CMK (cell line): ENCODE results near the gene LRRC23.
A peak's percentile ranks its signal among the peaks of the same experiment; 100 is the strongest.
"Not testable (repeated sequence)": the region's sequence is repeated elsewhere in the genome, so short reads cannot be mapped to it uniquely, and the experiment has no call there.

Source experiments
- DNase-seq: peaks from one replicate; pipeline ENCODE4 v3.0.0-alpha.2; 2010; ENCODE audit warnings: low read depth

The LRRC23 gene, protein sequence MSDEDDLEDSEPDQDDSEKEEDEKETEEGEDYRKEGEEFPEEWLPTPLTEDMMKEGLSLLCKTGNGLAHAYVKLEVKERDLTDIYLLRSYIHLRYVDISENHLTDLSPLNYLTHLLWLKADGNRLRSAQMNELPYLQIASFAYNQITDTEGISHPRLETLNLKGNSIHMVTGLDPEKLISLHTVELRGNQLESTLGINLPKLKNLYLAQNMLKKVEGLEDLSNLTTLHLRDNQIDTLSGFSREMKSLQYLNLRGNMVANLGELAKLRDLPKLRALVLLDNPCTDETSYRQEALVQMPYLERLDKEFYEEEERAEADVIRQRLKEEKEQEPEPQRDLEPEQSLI

DNA sequence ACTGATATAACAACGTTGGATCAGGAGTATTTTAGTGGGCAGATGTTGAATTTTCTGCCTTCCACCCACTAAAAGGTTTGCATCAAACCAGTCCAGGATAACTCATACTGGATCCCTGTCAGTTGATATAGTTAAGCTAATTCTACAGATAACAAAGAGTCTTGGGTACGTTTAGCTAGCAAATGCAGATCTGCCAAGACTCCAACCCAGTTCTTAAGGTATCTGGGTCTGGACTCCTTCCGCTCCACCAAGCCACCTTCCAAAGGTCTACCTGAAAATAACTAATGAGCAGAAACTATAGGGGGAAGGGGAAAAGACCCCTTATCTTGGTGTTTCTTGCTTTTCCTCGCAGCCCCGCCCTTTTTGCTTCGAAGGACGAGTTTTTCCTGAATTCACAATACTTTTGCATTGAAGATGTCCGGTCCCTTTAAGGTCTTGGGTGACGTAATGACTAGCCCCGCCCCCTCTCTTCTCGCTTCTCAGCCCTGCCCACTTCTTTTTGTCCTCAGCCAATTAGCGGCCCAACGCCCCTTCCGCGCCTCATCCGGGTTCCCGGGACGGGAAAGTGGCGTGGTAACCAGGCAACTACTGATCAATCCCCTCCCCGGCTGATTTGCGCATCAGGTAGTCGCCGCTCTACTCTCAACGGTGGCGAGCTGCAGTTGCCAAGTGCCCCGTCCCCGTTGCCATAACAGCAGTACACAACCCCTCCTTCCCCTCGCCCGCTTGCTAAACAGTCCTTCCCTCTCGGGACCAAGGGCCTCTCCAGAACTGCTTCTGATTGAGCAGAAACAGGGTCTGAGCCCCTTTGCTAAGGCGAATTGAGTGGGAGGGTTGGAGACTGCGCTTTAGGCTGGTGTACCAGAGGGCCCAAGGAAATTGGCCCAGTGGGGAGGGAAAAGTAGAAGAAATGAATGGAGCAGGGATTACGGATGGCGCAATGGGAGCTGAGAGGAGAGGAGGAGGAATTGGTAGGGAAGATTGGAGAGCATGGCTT is at the start of gene LRRC23:
Gene LRRC23, plus strand, starts transcription at position 543 of the 997 bp plus-strand sequence. CDS start 812 bp downstream, outside the sequence.
- peak; percentile 86 for DNase-seq

DNA sequence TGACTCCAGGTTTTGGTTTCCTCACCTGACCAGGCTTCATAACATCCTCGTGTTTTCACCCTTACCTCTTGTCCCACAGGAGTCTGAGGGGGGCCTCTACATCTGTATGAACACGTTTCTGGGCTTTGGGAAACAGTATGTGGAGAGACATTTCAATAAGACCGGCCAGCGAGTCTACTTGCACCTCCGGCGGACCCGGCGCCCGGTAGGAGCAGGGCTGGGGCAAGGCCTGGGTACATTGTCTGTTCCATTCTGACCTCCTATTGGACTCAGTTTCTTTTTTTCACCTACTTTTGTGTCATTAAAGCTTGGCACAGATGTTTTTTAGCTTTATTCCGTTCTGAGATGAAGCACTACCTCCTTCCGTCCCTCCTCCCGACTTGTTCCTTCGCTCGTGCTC is 49.3 kb upstream of the LRRC23 start:
- no peak for DNase-seq

DNA sequence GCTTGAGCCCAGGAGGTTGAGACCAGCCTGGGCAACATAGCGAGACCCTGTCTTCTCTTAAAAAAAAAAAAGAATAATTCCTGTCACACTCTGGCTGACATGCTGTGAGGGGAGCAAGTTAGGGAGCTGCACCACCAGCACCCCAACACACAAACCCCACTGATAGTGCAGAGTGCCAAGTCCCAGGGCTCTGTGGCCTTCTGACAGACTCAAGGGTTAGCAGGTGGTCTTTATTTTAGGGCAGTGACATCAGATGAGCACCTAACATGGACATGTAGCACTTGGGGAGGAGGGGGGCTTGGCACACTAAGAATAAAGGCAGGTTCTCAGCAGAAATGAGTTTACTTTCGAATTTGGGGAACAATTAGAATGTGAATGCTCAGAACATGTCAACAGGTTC is 45.8 kb upstream of the LRRC23 start:
- no peak for DNase-seq

DNA sequence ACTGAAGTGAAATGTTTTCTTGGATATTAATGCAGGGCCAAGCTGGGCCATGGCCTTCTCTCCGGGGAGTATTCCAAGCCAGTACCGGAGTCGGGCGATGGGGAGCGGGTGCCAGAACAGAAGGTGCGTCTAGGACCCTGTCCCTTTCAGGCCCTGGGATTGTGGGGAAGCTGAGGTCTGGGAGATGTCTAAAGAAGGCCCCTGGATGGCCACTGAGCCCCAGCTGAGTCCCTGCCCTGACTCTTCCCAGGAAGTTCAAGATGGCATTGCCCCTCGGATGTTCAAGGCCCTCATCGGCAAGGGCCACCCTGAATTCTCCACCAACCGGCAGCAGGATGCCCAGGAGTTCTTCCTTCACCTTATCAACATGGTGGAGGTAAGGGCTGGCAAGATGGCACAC is 44.5 kb upstream of the LRRC23 start:
- no peak for DNase-seq

DNA sequence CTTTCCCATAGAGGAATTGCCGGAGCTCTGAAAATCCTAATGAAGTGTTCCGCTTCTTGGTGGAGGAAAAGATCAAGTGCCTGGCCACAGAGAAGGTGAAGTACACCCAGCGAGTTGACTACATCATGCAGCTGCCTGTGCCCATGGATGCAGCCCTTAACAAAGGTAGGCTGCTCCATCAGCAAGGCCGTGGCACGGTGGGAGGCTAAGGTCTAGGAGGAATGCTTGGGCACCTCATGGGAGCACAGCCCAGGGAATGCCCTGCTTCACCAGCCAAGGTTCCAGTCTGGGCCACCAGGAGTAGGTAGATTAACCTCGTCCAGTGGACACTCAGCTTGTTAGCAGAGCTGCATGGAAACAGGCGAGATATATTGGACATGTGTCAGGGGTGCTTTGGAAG is 43.7 kb upstream of the LRRC23 start:
- DNase-seq: no peak

DNA sequence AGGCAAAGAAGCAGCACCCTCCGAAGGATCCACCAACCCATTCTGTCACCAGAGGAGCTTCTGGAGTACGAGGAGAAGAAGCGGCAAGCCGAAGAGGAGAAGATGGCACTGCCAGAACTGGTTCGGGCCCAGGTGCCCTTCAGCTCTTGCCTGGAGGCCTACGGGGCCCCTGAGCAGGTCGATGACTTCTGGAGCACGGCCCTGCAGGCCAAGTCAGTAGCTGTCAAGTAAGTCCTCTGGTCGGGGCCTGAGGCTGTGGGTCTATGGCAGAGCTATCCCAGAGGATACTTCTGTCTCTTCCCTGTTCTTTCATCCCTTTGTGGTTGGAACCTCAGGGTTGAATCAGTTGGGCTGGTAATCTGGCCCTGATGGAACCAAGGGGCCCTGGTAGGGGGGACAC is 43.2 kb upstream of the LRRC23 start:
- no peak for DNase-seq

DNA sequence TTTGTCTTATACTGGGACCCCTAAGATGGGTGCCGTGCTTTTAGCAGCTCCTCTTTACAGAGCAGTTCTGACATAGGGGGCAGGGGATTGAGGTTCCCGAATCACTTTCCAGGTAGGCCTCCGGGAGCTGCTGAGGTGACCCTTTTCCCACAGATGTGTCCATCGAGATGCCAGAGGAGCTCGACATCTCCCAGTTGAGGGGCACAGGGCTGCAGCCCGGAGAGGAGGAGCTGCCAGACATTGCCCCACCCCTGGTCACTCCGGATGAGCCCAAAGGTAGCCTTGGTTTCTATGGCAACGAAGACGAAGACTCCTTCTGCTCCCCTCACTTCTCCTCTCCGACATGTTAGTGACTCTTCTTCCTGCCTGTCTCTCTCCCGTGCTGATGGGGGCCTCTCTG is 41.6 kb upstream of the LRRC23 start:
- no peak for DNase-seq

DNA sequence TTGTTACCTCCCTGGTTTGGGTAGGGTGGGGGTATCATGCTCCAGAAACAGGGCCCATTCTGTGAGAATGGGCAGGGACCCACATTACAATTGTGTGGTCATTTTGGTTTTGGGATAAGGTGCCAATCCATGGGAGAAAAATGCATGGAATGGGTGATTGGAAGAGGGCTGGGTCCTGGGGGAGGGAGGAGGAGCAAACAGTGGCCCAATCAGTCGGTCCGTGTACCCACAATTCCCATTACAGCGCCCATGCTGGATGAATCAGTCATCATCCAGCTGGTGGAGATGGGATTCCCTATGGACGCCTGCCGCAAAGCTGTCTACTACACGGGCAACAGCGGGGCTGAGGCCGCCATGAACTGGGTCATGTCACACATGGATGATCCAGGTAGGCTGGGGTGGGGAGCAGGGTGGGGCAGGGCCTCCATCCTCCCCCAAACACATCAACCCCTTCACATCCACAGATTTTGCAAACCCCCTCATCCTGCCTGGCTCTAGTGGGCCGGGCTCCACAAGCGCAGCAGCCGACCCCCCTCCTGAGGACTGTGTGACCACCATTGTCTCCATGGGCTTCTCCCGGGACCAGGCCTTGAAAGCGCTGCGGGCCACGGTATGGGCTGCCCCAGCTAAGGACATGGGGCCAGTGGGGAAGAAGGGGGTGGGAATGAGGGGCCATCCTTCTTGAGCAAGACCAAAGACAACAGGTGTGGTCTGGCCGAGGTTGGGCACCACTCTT is 40.9 kb upstream of the LRRC23 start:
- no peak for DNase-seq

DNA sequence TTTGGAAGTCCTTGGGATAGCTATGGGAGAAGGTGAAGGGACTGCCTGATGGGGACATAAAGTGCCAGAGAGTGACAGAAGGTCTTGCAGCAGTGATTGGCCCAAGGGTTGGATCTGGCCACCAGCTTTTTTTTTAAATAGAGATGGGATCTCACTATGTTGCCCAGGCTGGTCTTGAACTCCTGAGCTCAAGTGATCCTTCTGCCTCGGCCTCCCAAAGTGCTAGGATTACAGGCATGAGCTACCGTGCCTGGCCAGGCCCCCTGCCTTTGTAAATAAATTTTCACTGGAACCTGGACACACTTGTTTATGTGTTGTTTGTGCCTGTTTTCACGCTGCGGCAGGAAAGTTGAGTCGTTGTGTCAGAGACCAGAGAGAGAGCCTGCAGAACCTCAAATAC is 39.3 kb upstream of the LRRC23 start:
- not testable (repeated sequence) for DNase-seq

DNA sequence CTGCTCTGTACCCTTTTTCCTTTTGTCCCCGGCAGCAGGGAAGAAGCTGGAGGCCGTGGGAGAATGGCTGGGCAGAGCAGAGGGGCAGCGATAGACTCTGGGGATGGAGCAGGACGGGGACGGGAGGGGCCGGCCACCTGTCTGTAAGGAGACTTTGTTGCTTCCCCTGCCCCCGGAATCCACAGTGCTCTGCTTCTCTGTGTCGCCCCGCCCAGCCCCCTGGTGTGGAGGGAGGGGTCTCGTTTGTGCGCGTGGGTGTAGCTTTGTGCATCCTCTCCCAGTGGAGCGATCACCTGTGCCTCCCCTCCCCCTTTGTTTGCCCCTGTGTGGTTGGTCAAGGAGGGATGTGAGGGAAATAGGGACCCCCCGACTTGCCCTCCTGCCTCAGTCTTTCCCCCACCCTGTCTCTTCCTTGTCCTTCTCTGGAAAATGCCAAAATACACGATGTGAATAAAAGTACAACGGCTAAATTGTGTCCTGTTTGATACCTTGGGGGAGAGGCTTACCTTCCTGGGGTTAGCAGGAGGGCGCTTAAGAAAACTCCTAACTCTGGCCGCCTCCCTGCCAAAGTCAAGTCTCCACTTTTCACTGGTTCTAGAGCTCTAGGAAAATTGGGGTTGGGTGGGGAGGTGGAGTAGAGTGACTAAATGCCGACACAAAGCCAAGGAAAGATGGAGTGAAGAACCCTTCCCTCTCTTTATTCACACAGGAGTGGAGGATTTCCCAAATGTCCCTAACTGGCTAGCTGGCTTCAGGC is 38.3 kb upstream of the LRRC23 start:
- no peak for DNase-seq

DNA sequence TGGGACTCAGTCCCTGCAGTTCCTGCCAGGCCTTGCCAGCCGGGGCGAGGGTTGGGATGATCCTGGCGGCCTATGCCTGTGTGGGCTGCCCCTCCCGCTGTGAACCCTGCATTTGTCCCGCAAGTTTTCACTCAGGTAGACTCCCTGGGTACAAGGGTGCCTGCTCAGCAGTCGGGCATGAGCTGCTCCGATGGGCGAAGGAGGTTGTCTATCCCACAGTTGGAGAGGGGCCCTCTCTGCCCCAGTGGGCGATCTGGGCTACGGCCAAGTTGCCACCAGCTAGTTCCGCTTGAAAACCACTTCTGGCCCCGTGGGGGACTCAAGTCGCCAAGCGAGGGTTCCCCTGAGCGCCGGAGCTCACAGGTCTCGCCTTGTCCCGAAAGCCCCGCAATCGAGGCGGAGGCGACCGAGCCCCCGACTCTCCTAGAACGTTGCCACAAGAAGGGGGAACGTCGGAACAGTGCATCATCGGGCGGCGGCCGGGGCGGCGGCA is 37.7 kb upstream of the LRRC23 start:
- no peak for DNase-seq

DNA sequence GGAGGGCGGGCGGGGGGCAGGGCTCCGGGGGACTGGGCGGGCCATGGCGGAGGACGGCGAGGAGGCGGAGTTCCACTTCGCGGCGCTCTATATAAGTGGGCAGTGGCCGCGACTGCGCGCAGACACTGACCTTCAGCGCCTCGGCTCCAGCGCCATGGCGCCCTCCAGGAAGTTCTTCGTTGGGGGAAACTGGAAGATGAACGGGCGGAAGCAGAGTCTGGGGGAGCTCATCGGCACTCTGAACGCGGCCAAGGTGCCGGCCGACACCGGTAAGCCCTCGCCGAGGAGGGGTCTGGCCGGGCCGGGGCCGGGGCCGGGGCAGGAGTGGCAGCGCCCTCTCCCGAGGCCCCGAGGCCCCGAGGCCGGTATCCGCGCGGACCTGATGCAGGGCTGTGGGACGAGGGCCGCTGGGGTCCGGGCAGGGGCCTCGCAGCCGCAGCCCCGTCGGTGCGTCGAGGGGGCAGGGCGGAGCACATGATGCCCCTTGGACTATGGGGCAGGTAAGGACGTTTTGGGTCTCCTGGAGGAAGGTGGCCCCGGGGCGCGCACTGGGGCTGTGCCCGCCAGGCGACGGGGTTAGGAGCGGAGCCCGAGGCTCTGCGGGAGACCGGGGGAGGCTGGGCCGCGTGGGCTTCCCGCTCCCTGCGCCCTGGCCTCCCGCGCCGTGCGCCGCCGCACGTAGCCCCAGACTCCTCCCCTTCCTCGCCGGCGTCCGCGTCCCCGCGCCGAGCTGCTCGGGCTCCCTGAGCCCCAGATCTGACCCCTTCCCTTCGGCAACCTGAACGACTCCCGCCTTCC is 37.0 kb upstream of the LRRC23 start, which contains the start of gene TPI1:
Gene TPI1, plus strand, starts transcription at position 119 of the 798 bp plus-strand sequence. Its CDS starts 36 bp downstream, at position 155.
- DNase-seq: no peak

DNA sequence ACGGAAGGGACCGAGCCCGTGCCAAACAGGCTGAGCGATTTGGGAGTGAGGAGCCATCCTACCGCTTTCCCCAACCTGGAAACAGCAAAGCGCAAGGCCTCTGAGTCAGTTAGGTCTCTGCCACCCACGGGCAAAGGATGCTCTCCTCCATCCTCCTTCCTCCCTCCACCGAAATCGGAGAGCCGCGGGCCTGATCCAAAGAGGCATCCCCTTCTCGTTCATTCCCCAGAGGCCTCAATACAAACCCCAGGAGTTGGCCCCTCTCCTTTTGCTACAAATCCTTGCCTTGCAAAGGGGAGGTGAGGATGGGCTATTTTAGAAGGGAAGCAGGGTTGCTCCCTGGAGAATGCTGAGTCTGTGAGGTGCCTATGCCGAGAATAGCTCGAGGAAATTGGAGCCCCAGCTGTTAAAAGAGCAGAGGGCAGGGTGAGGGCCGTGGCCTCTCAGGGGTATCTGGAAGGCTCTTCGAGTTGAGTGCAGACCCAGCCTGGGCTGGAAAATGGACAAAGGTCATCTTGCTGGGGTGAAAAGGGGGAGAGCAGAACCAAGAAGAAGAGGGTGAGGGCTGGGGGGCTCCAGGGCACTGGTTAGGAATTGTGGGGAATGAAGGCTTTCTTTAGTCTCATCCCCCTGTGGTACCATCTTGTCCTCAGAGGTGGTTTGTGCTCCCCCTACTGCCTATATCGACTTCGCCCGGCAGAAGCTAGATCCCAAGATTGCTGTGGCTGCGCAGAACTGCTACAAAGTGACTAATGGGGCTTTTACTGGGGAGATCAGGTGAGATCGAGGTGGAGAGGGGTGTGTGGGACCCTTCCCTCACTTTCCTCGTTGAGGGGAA is 36.2 kb upstream of the LRRC23 start:
- DNase-seq: no peak

DNA sequence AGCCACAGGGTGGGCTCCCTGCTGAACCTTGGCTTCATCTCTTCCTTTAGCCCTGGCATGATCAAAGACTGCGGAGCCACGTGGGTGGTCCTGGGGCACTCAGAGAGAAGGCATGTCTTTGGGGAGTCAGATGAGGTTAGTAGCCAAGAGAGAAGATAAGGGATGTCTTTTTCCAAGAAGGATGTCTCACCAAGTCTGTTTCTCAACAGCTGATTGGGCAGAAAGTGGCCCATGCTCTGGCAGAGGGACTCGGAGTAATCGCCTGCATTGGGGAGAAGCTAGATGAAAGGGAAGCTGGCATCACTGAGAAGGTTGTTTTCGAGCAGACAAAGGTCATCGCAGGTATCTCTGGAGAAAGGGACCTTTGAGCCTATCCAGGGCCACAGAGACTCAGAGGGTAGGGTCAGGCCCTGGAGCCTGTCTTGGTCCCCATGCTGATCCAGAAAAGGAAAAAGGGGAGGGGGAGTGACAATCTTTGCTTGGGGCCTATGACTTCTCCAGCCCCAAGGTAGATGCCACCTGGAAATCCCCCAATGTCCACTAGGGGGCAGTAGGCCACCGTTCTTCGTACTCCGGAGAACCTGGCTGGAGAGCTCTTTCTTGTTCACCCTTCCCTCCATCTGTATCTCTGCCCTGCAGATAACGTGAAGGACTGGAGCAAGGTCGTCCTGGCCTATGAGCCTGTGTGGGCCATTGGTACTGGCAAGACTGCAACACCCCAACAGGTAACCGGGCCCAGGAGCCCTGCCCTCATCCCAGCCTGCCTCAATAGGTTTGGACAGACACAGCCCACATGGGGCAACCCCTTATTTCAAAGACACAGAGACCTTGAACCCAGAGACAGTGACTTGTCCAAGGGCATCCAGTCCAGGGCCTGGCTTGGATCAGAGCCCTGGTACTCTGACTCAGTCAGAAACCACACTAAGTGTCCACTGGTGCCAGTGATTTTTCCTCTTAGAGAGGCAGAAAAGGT is 35.3 kb upstream of the LRRC23 start:
- DNase-seq: no peak

DNA sequence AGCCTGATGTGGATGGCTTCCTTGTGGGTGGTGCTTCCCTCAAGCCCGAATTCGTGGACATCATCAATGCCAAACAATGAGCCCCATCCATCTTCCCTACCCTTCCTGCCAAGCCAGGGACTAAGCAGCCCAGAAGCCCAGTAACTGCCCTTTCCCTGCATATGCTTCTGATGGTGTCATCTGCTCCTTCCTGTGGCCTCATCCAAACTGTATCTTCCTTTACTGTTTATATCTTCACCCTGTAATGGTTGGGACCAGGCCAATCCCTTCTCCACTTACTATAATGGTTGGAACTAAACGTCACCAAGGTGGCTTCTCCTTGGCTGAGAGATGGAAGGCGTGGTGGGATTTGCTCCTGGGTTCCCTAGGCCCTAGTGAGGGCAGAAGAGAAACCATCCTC is 34.3 kb upstream of the LRRC23 start:
- DNase-seq: not testable (repeated sequence)

DNA sequence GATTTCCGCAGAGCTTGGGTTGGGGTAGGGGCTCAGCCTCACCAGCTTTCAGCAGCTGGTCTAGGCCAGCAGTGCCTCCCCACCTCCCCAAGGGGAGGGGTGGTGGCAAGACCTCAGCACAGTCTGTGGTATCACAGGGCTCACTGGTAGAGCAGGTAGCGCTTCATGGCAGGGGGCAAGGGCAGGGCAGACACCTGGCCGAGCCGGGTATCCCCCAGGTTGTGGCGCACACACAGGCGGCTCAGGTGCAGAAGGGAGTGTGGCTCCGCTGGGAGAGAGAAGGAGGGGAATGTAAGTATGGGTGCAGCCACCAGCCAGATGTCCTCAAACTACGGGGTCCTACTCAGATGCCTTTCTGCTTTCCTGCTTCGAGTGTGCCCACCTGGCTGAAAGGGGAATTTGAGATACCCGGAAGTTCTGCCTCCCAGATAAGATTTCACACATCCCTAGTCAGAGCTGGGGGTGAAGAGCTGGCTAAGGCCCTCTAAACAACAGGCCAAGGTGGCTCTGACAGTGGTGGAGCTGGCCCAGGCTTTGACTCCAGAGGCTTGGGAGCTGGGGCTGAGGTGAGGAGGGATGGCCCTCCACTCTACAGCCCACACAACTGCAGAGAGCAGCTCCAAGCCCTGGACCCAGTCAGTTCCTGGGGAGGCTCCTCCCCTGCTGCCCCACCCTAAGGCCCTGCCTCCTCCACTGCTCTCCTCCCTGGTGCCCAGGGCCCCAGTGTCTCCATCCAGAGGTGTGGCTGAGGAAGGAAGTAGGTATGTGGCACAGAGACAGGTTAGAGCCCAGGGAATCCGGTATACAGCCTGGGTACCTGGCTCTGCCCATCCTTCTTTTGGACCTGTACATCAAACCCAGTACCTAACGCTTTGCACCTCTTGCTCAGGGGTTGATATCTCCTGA is 33.3 kb upstream of the LRRC23 start:
- no peak for DNase-seq
